GM23338 (cell line): Measurements from ENCODE around the gene LIF. TPM values are rescaled to one million over a fixed set of nuclear protein-coding genes. Genes with fewer than 3 reads are reported as not detected.

Experiments used
- ATAC-seq: fragments of 200-7000 bp; cut with Tn5 transposase; 3 replicates; pipeline ENCODE4 v1.9.1; 2020
- DNase-seq: peaks from one replicate; pipeline ENCODE4 v3.0.0-alpha.2; 2015; ENCODE audit warnings: low spot score
- H2AFZ ChIP-seq: fragments of 200-600 bp; sonication (generic); 2 replicates; pipeline ENCODE4 v1.8.0; 2016; ENCODE audit warnings: antibody characterized with exemption, mild to moderate bottlenecking, moderate library complexity
- H3F3A ChIP-seq: fragments of 200-600 bp; sonication (generic); replicated peaks from 2 replicates; pipeline ENCODE4 v1.8.0; 2017; ENCODE audit warnings: antibody characterized with exemption, mixed run types, low read depth
- H3K27ac ChIP-seq: fragments of 200-600 bp; sonication (generic); 2 replicates; pipeline ENCODE4 v1.6.1; 2016; ENCODE audit warnings: low read depth
- H3K27me3 ChIP-seq: fragments of 200-600 bp; sonication (generic); 2 replicates; pipeline ENCODE4 v1.8.0; 2016; ENCODE audit warnings: mild to moderate bottlenecking, mixed run types, moderate library complexity; ENCODE audit not compliant: insufficient read depth
- H3K36me3 ChIP-seq: fragments of 200-600 bp; sonication (generic); 2 replicates; pipeline ENCODE4 v1.8.0; 2016; ENCODE audit warnings: mild to moderate bottlenecking; ENCODE audit not compliant: insufficient read depth
- H3K4me1 ChIP-seq: fragments of 200-600 bp; sonication (generic); 2 replicates; pipeline ENCODE4 v1.8.0; 2016; ENCODE audit warnings: mild to moderate bottlenecking, moderate library complexity; ENCODE audit not compliant: insufficient read depth
- H3K4me2 ChIP-seq: fragments of 200-600 bp; sonication (generic); 2 replicates; pipeline ENCODE4 v1.7.1; 2017; ENCODE audit warnings: mixed run types
- H3K4me3 ChIP-seq: fragments of 200-600 bp; sonication (generic); 2 replicates; pipeline ENCODE4 v1.6.1; 2016; ENCODE audit warnings: mixed run types
- H3K79me2 ChIP-seq: fragments of 200-600 bp; sonication (generic); replicated peaks from 2 replicates; pipeline ENCODE4 v1.8.0; 2017; ENCODE audit warnings: mild to moderate bottlenecking; ENCODE audit not compliant: insufficient read depth
- H3K9me2 ChIP-seq: fragments of 200-600 bp; sonication (generic); 2 replicates; pipeline ENCODE4 v1.8.0; 2017; ENCODE audit not compliant: insufficient read depth
- H4K20me1 ChIP-seq: fragments of 200-600 bp; sonication (generic); replicated peaks from 2 replicates; pipeline ENCODE4 v1.8.0; 2017; ENCODE audit warnings: mild to moderate bottlenecking; ENCODE audit not compliant: insufficient read depth
- H3K27ac Mint-ChIP-seq: 2 replicates; pipeline ENCODE4 v1.8.0; 2020; ENCODE audit warnings: inconsistent platforms, mild to moderate bottlenecking, moderate library complexity, mixed read lengths
- H3K27me3 Mint-ChIP-seq: 3 replicates; pipeline ENCODE4 v1.8.0; 2022; ENCODE audit warnings: low read depth, mild to moderate bottlenecking, moderate library complexity, mixed read lengths, inconsistent platforms; ENCODE audit not compliant: insufficient read depth, poor library complexity
- H3K36me3 Mint-ChIP-seq: 3 replicates; pipeline ENCODE4 v1.8.0; 2021; ENCODE audit warnings: low read depth, mild to moderate bottlenecking, inconsistent platforms, moderate library complexity, mixed read lengths
- H3K4me1 Mint-ChIP-seq: 3 replicates; pipeline ENCODE4 v1.8.0; 2020; ENCODE audit warnings: mild to moderate bottlenecking, inconsistent platforms, mixed read lengths
- H3K4me3 Mint-ChIP-seq: 3 replicates; pipeline ENCODE4 v1.8.0; 2021; ENCODE audit warnings: moderate library complexity, mild to moderate bottlenecking, inconsistent platforms, mixed read lengths
- H3K9me3 Mint-ChIP-seq: 3 replicates; pipeline ENCODE4 v1.8.0; 2020; ENCODE audit warnings: moderate library complexity, mild to moderate bottlenecking, inconsistent platforms, mixed read lengths
- CREB1 ChIP-seq: fragments of 250-450 bp; sonication (Bioruptor Pico); IDR thresholded peaks from 2 replicates; pipeline ENCODE4 v1.5.0; 2020; ENCODE audit warnings: low read depth, mild to moderate bottlenecking, moderate library complexity
- CTCF ChIP-seq, 2 experiments: fragments of 200-600 bp in 1 of 2; sonication (generic) in 1 of 2; conservative IDR thresholded peaks; 2 replicates each; pipeline versions ENCODE4 v1.5.1 to v1.6.1; 2016 to 2017; ENCODE audit warnings: antibody characterized with exemption in 2 of 2, low read depth in 2 of 2, mild to moderate bottlenecking in 2 of 2, moderate library complexity in 1 of 2
- ETS1 ChIP-seq: IDR thresholded peaks from 2 replicates; pipeline ENCODE4 v1.6.1; 2016; ENCODE audit warnings: antibody characterized with exemption
- EZH2 ChIP-seq: fragments of 200-600 bp; sonication (generic); IDR thresholded peaks from one replicate; pipeline ENCODE4 v1.8.0; 2017; ENCODE audit warnings: antibody characterized with exemption, mild to moderate bottlenecking, low read depth; ENCODE audit not compliant: unreplicated experiment
- EZH2phosphoT487 ChIP-seq: fragments of 200-600 bp; sonication (generic); IDR thresholded peaks from one replicate; pipeline ENCODE4 v1.8.1; 2018; ENCODE audit warnings: antibody characterized with exemption; ENCODE audit not compliant: unreplicated experiment
- JUNB ChIP-seq: IDR thresholded peaks from one replicate; pipeline ENCODE4 v1.6.1; 2016; ENCODE audit warnings: antibody characterized with exemption; ENCODE audit not compliant: unreplicated experiment
- NANOG ChIP-seq: IDR thresholded peaks from 2 replicates; pipeline ENCODE4 v1.6.1; 2016; ENCODE audit warnings: antibody characterized with exemption, borderline replicate concordance
- POLR2AphosphoS5 ChIP-seq: IDR thresholded peaks from 2 replicates; pipeline ENCODE4 v1.6.1; 2016; ENCODE audit warnings: antibody characterized with exemption, low read depth
- REST ChIP-seq: IDR thresholded peaks from one replicate; pipeline ENCODE4 v1.6.1; 2018; ENCODE audit warnings: antibody characterized with exemption; ENCODE audit not compliant: unreplicated experiment
- STAT1 ChIP-seq: IDR thresholded peaks from one replicate; pipeline ENCODE4 v1.6.1; 2016; ENCODE audit warnings: antibody characterized with exemption; ENCODE audit not compliant: unreplicated experiment
- ZNF114 ChIP-seq: fragments of 250-450 bp; sonication (Bioruptor Pico); IDR thresholded peaks from 2 replicates; pipeline ENCODE4 v1.5.0; 2020; ENCODE audit warnings: mild to moderate bottlenecking, moderate library complexity
- ZNF462 ChIP-seq: fragments of 250-450 bp; sonication (Bioruptor Pico); IDR thresholded peaks from 2 replicates; pipeline ENCODE4 v1.5.0; 2020; ENCODE audit warnings: mild to moderate bottlenecking, moderate library complexity
- polyA plus RNA-seq: library from polyadenylated mRNA; unstranded; fragments of >200 nt; fragmentation: Nextera tagmentation; extraction: Ambion mirVana; gene quantifications from 2 replicates; pipeline ENCODE4 v1.2.1, GENCODE V29; 2016
- total RNA-seq: library from RNA; depleted of rRNA; stranded (reverse); fragments of >200 nt; shearing (Covaris generic); gene quantifications from 2 replicates; pipeline ENCODE4 v1.2.3, GENCODE V29; 2014

Gene LIF
- total and polyA plus RNA-seq, 2 experiments from 2014 or later = 1.8 to 3.6 TPM

- TF ChIP-seq POLR2AphosphoS5 = no peak
- TF ChIP-seq JUNB = no peak
- no peak for TF ChIP-seq ZNF462
- TF ChIP-seq EZH2phosphoT487 = no peak
- TF ChIP-seq NANOG = no peak
- no peak for TF ChIP-seq CREB1
- TF ChIP-seq STAT1 = no peak
Measured at GRCh38 chr22:30244641-30245040, 1.9 kb downstream of the LIF start (continued).

- no peak overlapping the region for H3K4me3 Mint-ChIP-seq
- no peaks in the 10 kb centered on the region for H3K27me3 ChIP-seq
- no peaks in the 10 kb centered on the region for H3F3A ChIP-seq
- H3K27me3 Mint-ChIP-seq = peaks cover 18% of the 10 kb centered on the region
- H3K79me2 ChIP-seq = no peaks in the 10 kb centered on the region
- H3K4me2 ChIP-seq = no peak overlapping the region
- H3K4me1 Mint-ChIP-seq = peaks cover 29% of the 10 kb centered on the region
- no peak overlapping the region for H3K4me3 ChIP-seq
- H3K36me3 Mint-ChIP-seq = peaks cover 20% of the 10 kb centered on the region
- peaks cover 12% of the 10 kb centered on the region for H3K4me1 ChIP-seq
- H2AFZ ChIP-seq = no peak overlapping the region
- no peaks in the 10 kb centered on the region for H3K9me2 ChIP-seq
- no peaks in the 10 kb centered on the region for H3K36me3 ChIP-seq
- no peak for ATAC-seq
- H4K20me1 ChIP-seq = no peaks in the 10 kb centered on the region
- no peak overlapping the region for H3K27ac ChIP-seq
- H3K9me3 Mint-ChIP-seq = no peaks in the 10 kb centered on the region
- H3K27ac Mint-ChIP-seq = no peak overlapping the region
- no peak for DNase-seq
- TF ChIP-seq STAT1 (no peak), REST (no peak), JUNB (no peak), CTCF (conservative IDR thresholded peaks at IDR 0.05; ENCODE audit: low read depth in 2 of 2) (no peak), ZNF114 (CRISPR knock-in tag) (no peak), EZH2 (no peak), POLR2AphosphoS5 (no peak), NANOG (no peak), CREB1 (no peak), EZH2phosphoT487 (no peak), ETS1 (no peak)
Measured at GRCh38 chr22:30244066-30244465, 2.5 kb downstream of the LIF start.
